Brain microvascular endothelial cell (primary cell): Measurements from ENCODE around the gene ZBP1.
"Not testable (repeated sequence)": the region's sequence is repeated elsewhere in the genome, so short reads cannot be mapped to it uniquely, and the experiment has no call there.

ENCODE experiments used
- DNase-seq: peaks from one replicate; pipeline ENCODE4 v3.0.0-alpha.2; 2020
- H3K27ac ChIP-seq: fragments of 250-450 bp; sonication (Bioruptor Pico); 2 replicates; pipeline ENCODE4 v1.5.1; 2020; ENCODE audit warnings: mild to moderate bottlenecking, moderate library complexity
- H3K27me3 ChIP-seq: fragments of 250-450 bp; sonication (Bioruptor Pico); replicated peaks from 2 replicates; pipeline ENCODE4 v1.5.1; 2020; ENCODE audit warnings: mild to moderate bottlenecking
- H3K36me3 ChIP-seq: fragments of 250-450 bp; sonication (Bioruptor Pico); replicated peaks from 2 replicates; pipeline ENCODE4 v1.5.1; 2020; ENCODE audit warnings: mild to moderate bottlenecking
- H3K4me3 ChIP-seq: 2 replicates; pipeline ENCODE4 v1.5.1; 2011; ENCODE audit warnings: low read depth, mild to moderate bottlenecking, control low read depth, low read length, moderate library complexity
- CTCF ChIP-seq: IDR thresholded peaks from 2 replicates; pipeline ENCODE4 v1.5.1; 2011; ENCODE audit warnings: low read depth, mild to moderate bottlenecking, moderate library complexity, low read length, control low read depth, inconsistent platforms; ENCODE audit errors: missing control alignments
- in situ Hi-C: cut with HindIII; loops from 2 replicates; pipeline ENCODE4 v1.10.0; 2017; ENCODE audit warnings: low sequenced_read_pairs, low pct_ligation_motif_present

Gene ZBP1

GRCh38 chr20:57638173-57638894, 18.1 kb upstream of the ZBP1 start:
- in situ Hi-C loops: no loop called here

GRCh38 chr20:57633945-57634491, 13.8 kb upstream of the ZBP1 start:
- no peaks in the 10 kb centered on the region for H3K36me3 ChIP-seq
- no peak overlapping the region for H3K4me3 ChIP-seq
- DNase-seq: no peak
- H3K27ac ChIP-seq: no peak overlapping the region
- no peak for TF ChIP-seq CTCF
- in situ Hi-C loops: no loop called here
- H3K27me3 ChIP-seq: no peaks in the 10 kb centered on the region

More at GRCh38 chr20:57638173-57638894, 18.1 kb upstream of the ZBP1 start:
- DNase-seq: peak; percentile 13
- TF ChIP-seq CTCF: no peak
- H3K27ac ChIP-seq: no peak overlapping the region
- no peaks in the 10 kb centered on the region for H3K36me3 ChIP-seq
- H3K27me3 ChIP-seq: no peaks in the 10 kb centered on the region
- H3K4me3 ChIP-seq: no peak overlapping the region

DNA sequence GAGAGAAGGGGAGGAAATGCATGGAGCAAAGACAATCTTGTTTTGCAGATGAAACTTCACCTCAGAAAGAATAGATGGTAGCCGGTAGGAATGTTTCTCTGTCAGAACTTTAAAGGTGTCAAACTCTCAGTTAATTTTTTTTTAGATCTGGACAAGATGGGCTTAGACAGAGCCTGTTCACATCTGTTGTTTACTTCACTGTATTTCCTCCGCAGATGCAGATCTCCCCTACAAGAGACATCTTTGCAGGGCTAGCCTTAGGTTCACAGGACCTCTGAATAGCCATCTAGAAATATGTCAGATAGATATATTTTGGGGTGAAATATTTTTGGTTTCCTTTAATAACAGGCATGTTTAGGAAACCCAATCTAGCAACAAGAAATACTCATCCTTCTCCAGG, 12.1 kb upstream of the ZBP1 start:
- TF ChIP-seq CTCF: no peak
- H3K27me3 ChIP-seq: no peaks in the 10 kb centered on the region
- H3K27ac ChIP-seq: no peak overlapping the region
- H3K36me3 ChIP-seq: no peaks in the 10 kb centered on the region
- in situ Hi-C loops: no loop called here
- no peak overlapping the region for H3K4me3 ChIP-seq
- DNase-seq: no peak

- H3K4me3 ChIP-seq: no peak overlapping the region
Measured at GRCh38 chr20:57630061-57630460, 9.8 kb upstream of the ZBP1 start.

DNA sequence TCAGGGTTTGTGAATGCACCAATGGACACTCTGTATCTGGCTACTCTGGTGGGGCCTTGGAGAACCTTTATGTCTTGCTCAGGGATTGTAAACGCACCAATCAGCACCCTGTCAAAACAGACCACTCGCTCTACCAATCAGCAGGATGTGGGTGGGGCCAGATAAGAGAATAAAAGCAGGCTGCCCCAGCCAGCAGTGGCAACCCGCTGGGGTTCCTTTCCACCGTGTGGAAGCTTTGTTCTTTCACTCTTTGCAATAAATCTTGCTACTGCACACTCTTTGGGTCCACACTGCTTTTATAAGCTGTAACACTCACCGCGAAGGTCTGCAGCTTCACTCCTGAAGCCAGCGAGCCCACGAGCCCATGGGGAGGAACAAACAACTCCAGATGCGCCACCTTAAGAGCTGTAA, 9.3 kb upstream of the ZBP1 start:
- H3K27ac ChIP-seq, H3K36me3 ChIP-seq, H3K4me3 ChIP-seq, DNase-seq, H3K27me3 ChIP-seq, in situ Hi-C loops: not testable (repeated sequence)

More at GRCh38 chr20:57630061-57630460, 9.8 kb upstream of the ZBP1 start:
- H3K36me3 ChIP-seq: no peaks in the 10 kb centered on the region
- in situ Hi-C loops: no loop called here
- DNase-seq: no peak
- no peaks in the 10 kb centered on the region for H3K27me3 ChIP-seq
- no peak overlapping the region for H3K27ac ChIP-seq
- no peak for TF ChIP-seq CTCF

DNA sequence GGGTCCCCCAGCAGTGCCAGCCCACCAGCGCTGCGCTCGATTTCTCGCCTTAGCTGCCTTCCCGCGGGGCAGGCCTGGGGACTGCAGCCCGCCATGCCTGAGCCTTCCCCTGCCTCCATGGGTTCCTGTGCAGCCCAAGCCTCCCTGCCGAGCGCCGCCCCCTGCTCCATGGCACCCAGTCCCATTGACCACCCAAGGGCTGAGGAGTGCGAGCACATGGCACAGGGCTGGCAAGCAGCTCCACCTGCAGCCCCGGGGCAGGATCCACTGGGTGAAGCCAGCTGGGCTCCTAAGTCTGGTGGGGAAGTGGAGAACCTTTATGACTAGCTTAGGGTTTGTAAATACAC, 8.7 kb upstream of the ZBP1 start:
- H3K4me3 ChIP-seq, in situ Hi-C loops, H3K27ac ChIP-seq, DNase-seq, H3K36me3 ChIP-seq, H3K27me3 ChIP-seq: not testable (repeated sequence)
